NCI-H2227 (cell line): Measurements from ENCODE around the gene LY6G5C.
A peak's percentile ranks its signal among the peaks of the same experiment; 100 is the strongest.

ENCODE experiments used
- DNase-seq: peaks from one replicate; lab custom pipeline; 2025; ENCODE audit not compliant: unreplicated experiment; lab: John Stamatoyannopoulos, UW

LY6G5C gene

GRCh38 chr6:31663126-31663960 lies 17.5 kb downstream of the LY6G5C start:
- DNase-seq = no peak

- no peak for DNase-seq
These were observed 18.6 kb downstream of the LY6G5C start for GRCh38 chr6:31662124-31662723.

GRCh38 chr6:31661262-31662123 lies 19.4 kb downstream of the LY6G5C start:
- no peak for DNase-seq

GRCh38 chr6:31660381-31661261 lies 20.2 kb downstream of the LY6G5C start, which contains the start of gene C6orf47:
C6orf47 (minus strand) TSS chr6:31660778; CDS start chr6:31659947, 831 bp downstream.
- peak; percentile 91 for DNase-seq

- no peak for DNase-seq
These were observed 21.1 kb downstream of the LY6G5C start for GRCh38 chr6:31659649-31660380.

GRCh38 chr6:31658983-31659648 lies 21.8 kb downstream of the LY6G5C start:
- no peak for DNase-seq

GRCh38 chr6:31658158-31658688 lies 22.6 kb downstream of the LY6G5C start:
- no peak for DNase-seq

- DNase-seq = no peak
These were observed 23.3 kb downstream of the LY6G5C start for GRCh38 chr6:31657406-31658157.

GRCh38 chr6:31655349-31656237 lies 25.3 kb downstream of the LY6G5C start, which contains the start of gene APOM:
APOM (plus strand) TSS chr6:31655894; CDS start chr6:31655967, 73 bp downstream.
- DNase-seq = no peak

- no peak for DNase-seq
These were observed 26.1 kb downstream of the LY6G5C start for GRCh38 chr6:31654574-31655348.

- DNase-seq = peak; percentile 98
These were observed 27.7 kb downstream of the LY6G5C start for GRCh38 chr6:31652925-31653724.

- DNase-seq = peak; percentile 92
These were observed 29.2 kb downstream of the LY6G5C start for GRCh38 chr6:31651602-31652191.

GRCh38 chr6:31645325-31645724 lies 35.5 kb downstream of the LY6G5C start:
- no peak for DNase-seq

- DNase-seq = no peak
These were observed 36.9 kb downstream of the LY6G5C start for GRCh38 chr6:31643818-31644454.
